Tibial nerve (tissue), 4 donors: ENCODE data around the gene BDH1. TPM values are rescaled to one million over a fixed set of nuclear protein-coding genes. Genes with fewer than 3 reads are reported as not detected.
A peak's percentile ranks its signal among the peaks of the same experiment; 100 is the strongest.
"Not testable (repeated sequence)": the region's sequence is repeated elsewhere in the genome, so short reads cannot be mapped to it uniquely, and the experiment has no call there.

Experiments used
- DNase-seq, 2 donors: peaks; one replicate each; pipeline ENCODE4 v3.0.0-alpha.2; 2019; ENCODE audit warnings: low spot score in 2 of 2
- H3K27ac ChIP-seq, 4 donors: fragments of 200-600 bp; sonication (generic) in 3 of 4; one replicate each; pipeline ENCODE4 v1.5.1; 2017 to 2019; ENCODE audit warnings: mild to moderate bottlenecking in 1 of 4
- H3K27me3 ChIP-seq, 2 donors: fragments of 200-600 bp; sonication (generic) in 1 of 2; one replicate each; pipeline versions ENCODE4 v1.5.1 to v1.6.0; 2017 to 2019
- H3K36me3 ChIP-seq, 3 donors: fragments of 200-600 bp; sonication (generic); one replicate each; pipeline ENCODE4 v1.5.1; 2018 to 2019
- H3K4me1 ChIP-seq, 4 donors: fragments of 200-600 bp; sonication (generic) in 3 of 4; one replicate each; pipeline ENCODE4 v1.5.1; 2017 to 2019
- H3K4me3 ChIP-seq, 4 donors: fragments of 200-600 bp; sonication (generic) in 3 of 4; one replicate each; pipeline ENCODE4 v1.5.1; 2017 to 2019; ENCODE audit warnings: mild to moderate bottlenecking in 1 of 4, moderate library complexity in 1 of 4
- H3K9me3 ChIP-seq, 4 donors: fragments of 200-600 bp; sonication (generic) in 3 of 4; one replicate each; pipeline ENCODE4 v1.5.1; 2017 to 2019
- CTCF ChIP-seq, 5 experiments: fragments of 200-600 bp in 3 of 5; fragments of 450-650 bp in 2 of 5; sonication (generic) in 3 of 5; IDR thresholded peaks; one replicate each; pipeline ENCODE4 v1.5.1; 2016 to 2019; ENCODE audit warnings: antibody characterized with exemption in 5 of 5, mild to moderate bottlenecking in 3 of 5, moderate library complexity in 2 of 5
- EP300 ChIP-seq, 2 donors: sonication (generic); formaldehyde crosslinking; IDR thresholded peaks; one replicate each; pipeline ENCODE4 v1.6.1; 2017; ENCODE audit warnings: antibody characterized with exemption in 2 of 2, mild to moderate bottlenecking in 1 of 2
- POLR2A ChIP-seq, 2 donors: fragments of 450-650 bp; IDR thresholded peaks; one replicate each; pipeline ENCODE4 v1.6.1; 2017; ENCODE audit warnings: antibody characterized with exemption in 2 of 2, mild to moderate bottlenecking in 2 of 2, moderate library complexity in 2 of 2
- WGBS, 2 donors: methylation state at CpG; one replicate each; pipeline ENCODE4 v1.1.5; 2018; 5-methylcytosine and 5-hydroxymethylcytosine counted together
- total RNA-seq, 4 donors: library from RNA; depleted of rRNA; stranded (reverse); fragments of >200 nt; gene quantifications; one replicate each; pipeline ENCODE4 v1.1.0, GENCODE V29; 2016

The BDH1 gene
- total RNA-seq: 10 to 100 TPM; 15.1 to 24.3 (median 18.7) TPM

GRCh38 chr3:197555281-197556261 lies at the start of gene BDH1:
TSS of gene BDH1 (minus strand) at chr3:197555968. CDS start at chr3:197546443, 9,525 bp downstream.
- Histone ChIP-seq H3K9me3 (no peaks in the 10 kb centered on the region), H3K27me3 (peaks cover 0 to 35% of the 10 kb centered on the region in 2 donors), H3K4me1 (peaks cover 0 to 20% (median 11%) of the 10 kb centered on the region in 4 donors), H3K36me3 (no peaks in the 10 kb centered on the region), H3K27ac (peak within 1 kb of the TSS; percentile 86 to 96 (median 90)), H3K4me3 (peak within 1 kb of the TSS; percentile 66 to 97 (median 81))
- 1% methylated on average over 60 to 68 of the region's 96 CpGs for WGBS, 2 donors
- TF ChIP-seq CTCF (IDR thresholded peaks at IDR 0.05) (peak in 1 of 5 experiments; percentile 5), POLR2A (IDR thresholded peaks at IDR 0.05) (no peak), EP300 (IDR thresholded peaks at IDR 0.05) (no peak)
- DNase-seq: peak; percentile 21 to 29

- Histone ChIP-seq H3K9me3 (no peaks in the 10 kb centered on the region), H3K4me3 (no peak overlapping the region), H3K27me3 (no peaks in the 10 kb centered on the region), H3K36me3 (peaks cover 0 to 71% (median 7%) of the 10 kb centered on the region in 3 donors), H3K27ac (no peak overlapping the region), H3K4me1 (peaks cover 0 to 35% (median 7%) of the 10 kb centered on the region in 4 donors)
- DNase-seq: no peak
- no peak for TF ChIP-seq CTCF (IDR thresholded peaks at IDR 0.05)
- 94 to 95% methylated on average over 11 to 13 of the region's 15 CpGs for WGBS, 2 donors
Observed at GRCh38 chr3:197603317-197603933, 47.7 kb upstream of the BDH1 start.

- H3K27me3 ChIP-seq, H3K9me3 ChIP-seq: not testable (repeated sequence)
- 94 to 100% methylated on average over 8 to 31 of the region's 31 CpGs for WGBS, 2 donors
Observed at GRCh38 chr3:197602351-197602750, 46.6 kb upstream of the BDH1 start.

GRCh38 chr3:197601566-197601840 lies 45.7 kb upstream of the BDH1 start:
- Histone ChIP-seq H3K27ac (peak overlapping the region; percentile 8 to 75 (median 48)), H3K36me3 (peaks cover 0 to 52% (median 3%) of the 10 kb centered on the region in 3 donors), H3K4me1 (peaks cover 0 to 37% (median 7%) of the 10 kb centered on the region in 4 donors)
- DNase-seq, H3K27me3 ChIP-seq, H3K4me3 ChIP-seq, H3K9me3 ChIP-seq: not testable (repeated sequence)
- 25 to 41% methylated on average over 2 of the region's 2 CpGs for WGBS, 2 donors
- TF ChIP-seq EP300 (IDR thresholded peaks at IDR 0.05): peak in 1 of 2 donors; percentile 40

More at GRCh38 chr3:197602351-197602750, 46.6 kb upstream of the BDH1 start:
- H3K4me3 ChIP-seq, DNase-seq: not testable (repeated sequence)
- H3K27ac ChIP-seq: peak overlapping the region; percentile 12 to 74 (median 43)
- peaks cover 0 to 37% (median 7%) of the 10 kb centered on the region in 4 donors for H3K4me1 ChIP-seq
- peaks cover 0 to 60% (median 6%) of the 10 kb centered on the region in 3 donors for H3K36me3 ChIP-seq

GRCh38 chr3:197600796-197601565 lies 45.2 kb upstream of the BDH1 start:
- peak; percentile 34 to 66 for DNase-seq
- Histone ChIP-seq H3K4me1 (peaks cover 0 to 37% (median 7%) of the 10 kb centered on the region in 4 donors), H3K27ac (peak overlapping the region; percentile 8 to 75 (median 48)), H3K9me3 (no peaks in the 10 kb centered on the region), H3K27me3 (no peaks in the 10 kb centered on the region), H3K4me3 (no peak overlapping the region), H3K36me3 (peaks cover 0 to 47% (median 0%) of the 10 kb centered on the region in 3 donors)
- WGBS, 2 donors: 75 to 76% methylated on average over 22 of the region's 22 CpGs
- TF ChIP-seq EP300 (IDR thresholded peaks at IDR 0.05): no peak
- no peak for TF ChIP-seq POLR2A (IDR thresholded peaks at IDR 0.05)
- TF ChIP-seq CTCF (IDR thresholded peaks at IDR 0.05): no peak
